ENCODE data around the gene SLC30A7. TPM values are rescaled to one million over a fixed set of nuclear protein-coding genes. Genes with fewer than 3 reads are reported as not detected.

Gene SLC30A7
- polyA plus RNA-seq, 3 donors: 9.2 to 23.3 (median 17.6) TPM

DNA sequence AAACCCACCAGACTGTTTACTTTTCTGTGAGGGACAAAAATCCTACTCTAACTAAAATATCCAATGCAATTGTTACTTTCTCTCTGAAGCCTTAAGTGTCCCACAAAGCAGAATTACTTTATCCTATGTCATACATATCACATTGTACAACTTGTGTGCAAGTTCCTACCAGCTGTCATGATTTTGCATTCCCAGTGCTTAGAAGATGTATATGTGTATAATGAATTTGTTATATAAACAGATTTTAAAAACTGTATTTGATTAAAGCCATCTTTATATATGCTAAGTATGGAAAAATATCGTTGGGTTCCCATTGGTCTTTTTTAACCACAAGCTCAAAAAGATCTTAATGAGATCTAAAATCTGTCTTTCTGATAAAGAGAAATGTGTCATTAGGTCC is 72.7 kb downstream of the SLC30A7 start:
- H3K27ac Mint-ChIP-seq: no peak overlapping the region
- Histone ChIP-seq H3K4me3 (replicated peaks in 1 of 3; ENCODE audit: low read depth in 2 of 3, low read length in 3 of 3) (no peak overlapping the region), H4K20me1 (ENCODE audit: insufficient read depth, low read length) (no peaks in the 10 kb centered on the region), H3K9me3 (replicated peaks in 1 of 2; ENCODE audit: control insufficient read depth in 1 of 2, insufficient read depth in 1 of 2, low read length in 2 of 2) (no peaks in the 10 kb centered on the region), H3K36me3 (replicated peaks in 1 of 2; ENCODE audit: control insufficient read depth in 1 of 2, insufficient read depth in 2 of 2, low read length in 2 of 2) (peaks cover 51 to 81% of the 10 kb centered on the region in 2 donors), H3K27me3 (ENCODE audit: control insufficient read depth in 2 of 2, insufficient read depth in 2 of 2, low read length in 2 of 2) (no peaks in the 10 kb centered on the region), H3K27ac (ENCODE audit: low read depth in 1 of 2, low read length in 2 of 2) (no peak overlapping the region), H3K4me2 (replicated peaks; ENCODE audit: extremely low read depth, low read length, poor library complexity, severe bottlenecking) (no peak overlapping the region), H3K9ac (ENCODE audit: insufficient read depth, low read length, poor library complexity, severe bottlenecking) (no peak overlapping the region), H3K79me2 (ENCODE audit: insufficient read depth, low read length) (no peaks in the 10 kb centered on the region), H2AFZ (ENCODE audit: insufficient read depth, low read depth, low read length, poor library complexity, severe bottlenecking) (no peak overlapping the region), H3K4me1 (ENCODE audit: control insufficient read depth in 1 of 2, insufficient read depth in 2 of 2, low read length in 2 of 2) (no peaks in the 10 kb centered on the region)
- H3K4me3 Mint-ChIP-seq: no peak overlapping the region
- no peak for DNase-seq
- intact Hi-C loops (cut with micrococcal nuclease): no loop called here
- H3K27me3 Mint-ChIP-seq (ENCODE audit: low read depth in 3 of 3): no peaks in the 10 kb centered on the region
- H3K36me3 Mint-ChIP-seq: peaks cover 51 to 53% of the 10 kb centered on the region in 2 donors
- H3K4me1 Mint-ChIP-seq: no peaks in the 10 kb centered on the region
- no peaks in the 10 kb centered on the region for H3K9me3 Mint-ChIP-seq
- TF ChIP-seq, protein P1, sequence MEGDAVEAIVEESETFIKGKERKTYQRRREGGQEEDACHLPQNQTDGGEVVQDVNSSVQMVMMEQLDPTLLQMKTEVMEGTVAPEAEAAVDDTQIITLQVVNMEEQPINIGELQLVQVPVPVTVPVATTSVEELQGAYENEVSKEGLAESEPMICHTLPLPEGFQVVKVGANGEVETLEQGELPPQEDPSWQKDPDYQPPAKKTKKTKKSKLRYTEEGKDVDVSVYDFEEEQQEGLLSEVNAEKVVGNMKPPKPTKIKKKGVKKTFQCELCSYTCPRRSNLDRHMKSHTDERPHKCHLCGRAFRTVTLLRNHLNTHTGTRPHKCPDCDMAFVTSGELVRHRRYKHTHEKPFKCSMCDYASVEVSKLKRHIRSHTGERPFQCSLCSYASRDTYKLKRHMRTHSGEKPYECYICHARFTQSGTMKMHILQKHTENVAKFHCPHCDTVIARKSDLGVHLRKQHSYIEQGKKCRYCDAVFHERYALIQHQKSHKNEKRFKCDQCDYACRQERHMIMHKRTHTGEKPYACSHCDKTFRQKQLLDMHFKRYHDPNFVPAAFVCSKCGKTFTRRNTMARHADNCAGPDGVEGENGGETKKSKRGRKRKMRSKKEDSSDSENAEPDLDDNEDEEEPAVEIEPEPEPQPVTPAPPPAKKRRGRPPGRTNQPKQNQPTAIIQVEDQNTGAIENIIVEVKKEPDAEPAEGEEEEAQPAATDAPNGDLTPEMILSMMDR (IDR thresholded peaks at IDR 0.05): no peak
- WGBS (ENCODE audit: insufficient coverage): no CpG with 5 or more reads among the region's 1 CpG

DNA sequence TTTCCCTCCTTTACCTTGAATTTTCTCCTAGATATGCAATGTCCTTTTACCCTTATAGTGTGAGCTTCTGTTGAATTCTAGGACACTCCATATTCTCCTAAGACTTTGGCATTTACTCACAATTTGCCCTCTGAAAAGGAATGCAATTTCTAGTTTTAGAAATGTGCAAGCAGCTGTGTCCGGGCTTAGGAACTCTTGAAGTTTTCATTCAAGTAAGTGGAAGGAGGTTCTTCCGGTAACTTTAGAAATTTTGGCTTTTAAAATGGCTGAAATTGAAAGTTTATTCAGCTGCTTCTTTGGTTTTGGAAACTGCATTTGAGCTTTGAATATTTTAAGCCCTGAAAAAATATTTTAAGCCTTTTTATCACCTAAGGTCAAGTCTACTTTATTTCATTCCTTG is 73.4 kb downstream of the SLC30A7 start:
- 90% methylated on average over 1 of the region's 2 CpGs for WGBS (ENCODE audit: insufficient coverage)
- H3K4me3 Mint-ChIP-seq: no peak overlapping the region
- Histone ChIP-seq H3K36me3 (replicated peaks in 1 of 2; ENCODE audit: control insufficient read depth in 1 of 2, insufficient read depth in 2 of 2, low read length in 2 of 2) (peaks cover 47 to 83% of the 10 kb centered on the region in 2 donors), H3K27me3 (ENCODE audit: control insufficient read depth in 2 of 2, insufficient read depth in 2 of 2, low read length in 2 of 2) (no peaks in the 10 kb centered on the region), H4K20me1 (ENCODE audit: insufficient read depth, low read length) (no peaks in the 10 kb centered on the region), H3K9ac (ENCODE audit: insufficient read depth, low read length, poor library complexity, severe bottlenecking) (no peak overlapping the region), H3K4me2 (replicated peaks; ENCODE audit: extremely low read depth, low read length, poor library complexity, severe bottlenecking) (no peak overlapping the region), H3K79me2 (ENCODE audit: insufficient read depth, low read length) (no peaks in the 10 kb centered on the region), H3K27ac (ENCODE audit: low read depth in 1 of 2, low read length in 2 of 2) (no peak overlapping the region), H2AFZ (ENCODE audit: insufficient read depth, low read depth, low read length, poor library complexity, severe bottlenecking) (no peak overlapping the region), H3K4me1 (ENCODE audit: control insufficient read depth in 1 of 2, insufficient read depth in 2 of 2, low read length in 2 of 2) (no peaks in the 10 kb centered on the region), H3K4me3 (replicated peaks in 1 of 3; ENCODE audit: low read depth in 2 of 3, low read length in 3 of 3) (no peak overlapping the region), H3K9me3 (replicated peaks in 1 of 2; ENCODE audit: control insufficient read depth in 1 of 2, insufficient read depth in 1 of 2, low read length in 2 of 2) (no peaks in the 10 kb centered on the region)
- TF ChIP-seq, protein P1 (IDR thresholded peaks at IDR 0.05): no peak
- no peaks in the 10 kb centered on the region for H3K4me1 Mint-ChIP-seq
- peaks cover 50 to 53% of the 10 kb centered on the region in 2 donors for H3K36me3 Mint-ChIP-seq
- H3K9me3 Mint-ChIP-seq: no peaks in the 10 kb centered on the region
- intact Hi-C loops (cut with micrococcal nuclease): no loop called here
- H3K27me3 Mint-ChIP-seq (ENCODE audit: low read depth in 3 of 3): no peaks in the 10 kb centered on the region
- no peak for DNase-seq
- H3K27ac Mint-ChIP-seq: no peak overlapping the region
